ENCODE data around the gene GGA3.

Gene GGA3

GRCh38 chr17:75245011-75245410, 16.4 kb downstream of the GGA3 start:
- no peak for DNase-seq (ENCODE audit: low read depth in 2 of 2)

DNA sequence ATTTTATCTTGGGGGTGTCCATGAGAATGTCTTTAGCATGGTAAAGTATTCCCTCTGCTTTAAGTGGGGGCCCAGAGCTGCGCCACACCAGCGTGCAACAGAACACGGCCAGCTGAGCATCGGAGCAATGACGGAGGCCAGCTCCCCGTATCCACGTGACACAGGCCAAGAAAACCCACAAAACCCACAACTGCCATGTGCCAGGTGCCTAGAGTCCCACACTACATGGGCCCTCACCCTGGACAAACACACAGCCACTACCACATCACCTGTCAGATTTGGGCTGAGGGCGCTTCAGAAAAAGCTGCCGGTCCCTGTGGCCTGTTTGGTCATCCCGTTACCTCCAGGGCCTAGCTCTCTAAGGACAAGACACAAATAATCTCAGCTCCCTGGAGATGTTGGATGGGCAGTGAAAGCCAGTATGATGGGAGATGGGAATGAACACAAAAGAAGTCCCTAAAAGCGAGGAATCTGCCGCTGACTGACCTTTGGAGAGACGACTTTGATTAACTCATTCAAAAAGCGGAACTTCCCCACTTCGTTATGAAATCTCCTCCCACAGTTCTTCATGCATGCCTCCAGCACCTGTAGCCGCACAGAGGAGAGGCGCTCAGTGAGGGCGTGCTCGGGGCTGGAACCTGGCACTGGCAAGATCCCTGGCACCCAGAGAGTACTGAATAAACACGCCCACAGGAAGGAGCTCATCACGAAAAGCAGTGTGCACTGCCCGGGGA, 17.1 kb downstream of the GGA3 start:
- no peak for DNase-seq (ENCODE audit: low read depth in 2 of 2)

DNA sequence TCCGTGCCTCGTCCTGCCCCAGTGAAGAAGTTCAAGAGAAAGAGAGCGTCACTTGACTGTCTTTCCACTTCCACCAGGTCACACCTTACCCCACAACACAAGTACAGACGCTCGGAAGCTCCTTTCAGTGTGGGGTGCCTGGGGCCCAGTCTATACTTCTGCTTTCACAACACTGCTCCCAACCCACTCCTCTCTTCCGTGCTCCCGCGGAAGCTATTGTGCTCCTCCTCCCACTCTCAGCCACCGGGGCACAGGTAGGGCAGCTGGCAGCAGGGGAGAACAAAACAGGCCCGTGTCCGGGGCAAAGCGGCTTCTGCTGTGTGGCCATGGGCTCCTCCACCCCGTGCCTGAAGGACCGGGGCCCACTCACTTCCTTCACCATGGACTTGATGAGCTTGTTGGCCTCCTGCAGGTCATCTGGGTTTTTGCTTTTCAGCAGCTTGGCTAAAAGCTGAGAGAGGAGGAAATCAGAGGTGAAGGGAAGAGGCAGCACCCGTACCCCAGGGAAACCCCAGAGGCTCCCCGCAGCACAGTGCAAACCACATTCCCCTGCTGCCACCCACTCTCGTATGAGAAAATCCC, 18.9 kb downstream of the GGA3 start:
- DNase-seq (ENCODE audit: low read depth in 2 of 2) = no peak

DNA sequence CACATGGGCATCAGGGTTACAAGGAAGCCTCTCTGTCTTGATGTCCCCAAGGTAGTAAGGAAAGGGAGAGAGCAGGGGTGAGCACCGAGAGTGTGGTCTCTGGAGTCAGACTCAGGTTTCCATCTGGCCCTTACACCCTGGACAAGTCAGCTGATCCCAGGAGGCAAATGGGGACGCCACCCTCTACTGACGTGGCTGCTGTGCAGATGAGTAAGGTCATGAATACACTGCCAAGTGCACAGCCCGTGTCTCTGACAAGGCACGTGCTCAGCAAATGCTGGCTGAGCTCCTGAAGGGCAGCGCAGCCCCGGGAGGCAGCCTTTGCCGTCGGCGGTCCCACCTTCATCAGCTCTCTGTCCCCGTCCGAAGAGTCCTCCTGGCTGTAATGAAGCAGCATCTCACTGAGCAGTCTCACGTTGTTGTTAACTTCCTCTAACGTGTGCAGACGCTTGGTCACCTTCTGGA, 19.4 kb downstream of the GGA3 start:
- no peak for DNase-seq (ENCODE audit: low read depth in 2 of 2)

DNA sequence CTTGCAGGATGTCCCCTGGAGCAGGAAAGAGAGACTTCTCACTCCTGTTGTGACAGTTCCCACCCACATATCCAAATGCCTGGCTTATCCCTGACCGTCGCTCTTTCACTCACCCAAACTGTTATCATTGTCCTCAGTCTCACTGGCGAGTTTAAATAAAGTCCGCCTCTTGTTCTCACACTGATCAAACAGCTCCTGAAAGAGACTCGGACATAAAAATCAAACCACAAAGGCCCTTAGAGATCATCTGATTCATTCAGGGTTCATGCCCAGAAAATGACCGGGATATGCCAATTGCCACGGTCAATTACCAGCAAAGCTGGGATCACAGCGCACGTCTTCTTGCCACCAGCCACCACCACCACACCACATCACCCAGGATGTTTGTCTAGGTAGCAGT, 19.9 kb downstream of the GGA3 start:
- no peak for DNase-seq (ENCODE audit: low read depth in 2 of 2)

GRCh38 chr17:75241143-75241430, 20.3 kb downstream of the GGA3 start:
- DNase-seq (ENCODE audit: low read depth in 2 of 2) = no peak

GRCh38 chr17:75240394-75241142, 20.8 kb downstream of the GGA3 start:
- peak in 1 of 2 donors; percentile 14 for DNase-seq (ENCODE audit: low read depth in 2 of 2)

DNA sequence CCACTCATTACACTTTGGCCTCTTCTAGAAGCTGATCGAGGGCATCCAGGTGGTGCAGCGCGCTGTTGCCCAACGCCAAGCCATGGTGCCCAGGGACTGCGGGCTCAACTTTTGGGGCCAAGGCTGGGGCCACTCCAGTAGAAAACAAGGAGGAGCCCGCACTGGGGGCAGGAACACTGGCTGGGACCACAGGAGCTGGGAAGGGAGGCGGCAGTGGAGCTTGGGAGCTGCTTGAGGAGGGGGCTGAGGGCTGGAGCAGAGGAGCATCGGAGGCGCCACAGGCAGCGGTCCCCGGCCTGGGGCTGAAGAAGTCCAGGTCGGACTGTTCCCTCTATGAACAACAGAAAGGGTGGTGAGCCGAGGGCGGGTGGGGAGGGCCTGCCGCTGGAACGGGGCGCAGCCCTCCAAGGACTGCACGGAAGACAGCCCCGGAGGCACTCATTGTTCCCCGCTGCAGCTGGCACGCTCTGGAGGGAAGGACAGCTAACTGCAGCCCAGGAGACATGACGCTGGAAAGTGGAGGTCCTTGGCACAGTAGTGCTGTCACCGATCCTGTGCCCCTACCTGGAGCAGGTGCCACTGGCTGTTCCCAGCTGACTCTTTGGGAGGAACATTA, 21.5 kb downstream of the GGA3 start:
- no peak for DNase-seq (ENCODE audit: low read depth in 2 of 2)

- no peak for DNase-seq (ENCODE audit: low read depth in 2 of 2)
Measured at GRCh38 chr17:75239214-75239613, 22.2 kb downstream of the GGA3 start.

GRCh38 chr17:75238684-75239191, 22.7 kb downstream of the GGA3 start:
- DNase-seq (ENCODE audit: low read depth in 2 of 2) = peak in 1 of 2 donors; percentile 13

DNA sequence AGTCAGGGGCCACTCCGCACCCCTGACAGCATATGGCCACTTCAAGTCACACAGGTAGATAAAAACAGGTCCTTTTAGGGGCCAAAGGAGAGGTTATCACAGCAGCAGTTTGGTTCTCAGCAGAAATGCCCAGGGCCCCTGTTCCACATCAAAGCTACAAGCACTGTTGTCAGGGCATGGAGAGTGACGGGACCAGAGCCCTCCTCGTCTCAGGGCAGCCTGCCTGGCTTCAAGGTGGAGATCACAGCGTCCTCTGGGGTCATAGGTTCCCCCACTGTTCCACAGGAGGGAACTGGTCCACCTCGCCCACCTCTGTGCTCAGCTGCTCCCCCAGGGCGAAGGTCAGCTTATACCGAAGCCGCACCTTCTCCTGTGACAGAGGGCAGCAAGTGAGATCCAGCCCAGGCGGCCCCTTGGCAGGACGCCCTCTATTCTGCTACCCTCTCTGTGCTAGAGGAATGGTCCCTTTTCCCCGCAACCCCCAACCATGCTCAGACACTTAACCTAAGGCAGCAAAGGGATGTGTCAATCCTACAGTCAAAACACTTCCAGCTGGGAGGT, 23.3 kb downstream of the GGA3 start:
- no peak for DNase-seq (ENCODE audit: low read depth in 2 of 2)

- no peak for DNase-seq (ENCODE audit: low read depth in 2 of 2)
Measured at GRCh38 chr17:75237100-75238014, 24.0 kb downstream of the GGA3 start.

DNA sequence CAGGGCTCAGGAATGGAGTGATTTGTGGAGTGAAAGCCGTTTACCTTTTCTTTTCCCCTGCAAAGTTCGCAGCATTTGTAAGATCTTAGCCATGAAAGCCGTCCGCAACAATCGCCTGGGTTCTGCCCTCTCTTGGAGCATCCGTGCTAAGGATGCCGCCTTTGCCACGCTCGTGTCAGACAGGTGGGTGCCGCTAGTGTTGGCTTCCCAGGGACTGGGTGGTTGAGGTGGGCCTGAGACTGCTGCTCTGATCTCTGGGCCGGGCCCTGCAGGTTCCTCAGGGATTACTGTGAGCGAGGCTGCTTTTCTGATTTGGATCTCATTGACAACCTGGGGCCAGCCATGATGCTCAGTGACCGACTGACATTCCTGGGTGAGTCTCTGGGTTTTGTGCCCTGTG, 28.6 kb downstream of the GGA3 start:
- DNase-seq (ENCODE audit: low read depth in 2 of 2) = no peak

GRCh38 chr17:75231741-75232464, 29.5 kb downstream of the GGA3 start:
- DNase-seq (ENCODE audit: low read depth in 2 of 2) = no peak

- no peak for DNase-seq (ENCODE audit: low read depth in 2 of 2)
Measured at GRCh38 chr17:75231071-75231470, 30.3 kb downstream of the GGA3 start.

GRCh38 chr17:75228847-75229246, 32.6 kb downstream of the GGA3 start:
- no peak for DNase-seq (ENCODE audit: low read depth in 2 of 2)

- DNase-seq (ENCODE audit: low read depth in 2 of 2) = no peak
Measured at GRCh38 chr17:75228305-75228704, 33.1 kb downstream of the GGA3 start.

DNA sequence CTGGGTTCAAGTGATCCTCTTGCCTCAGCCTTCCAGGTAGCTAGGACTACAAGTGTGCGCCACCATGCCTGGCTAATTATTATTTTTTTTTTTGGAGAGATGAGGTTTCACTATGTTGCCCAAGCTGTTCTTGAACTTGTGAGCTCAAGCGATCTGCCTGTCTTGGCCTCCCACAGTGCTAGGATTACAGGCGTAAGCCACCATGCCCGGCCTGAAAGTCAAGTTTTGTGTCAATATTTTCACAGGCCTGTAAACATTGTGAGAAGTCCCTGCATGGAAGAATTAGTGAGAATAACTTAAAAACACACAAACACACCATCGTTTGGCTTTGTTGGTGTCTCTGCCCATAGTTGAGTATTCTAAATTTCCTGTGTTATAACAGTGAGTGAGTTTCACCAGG, 33.7 kb downstream of the GGA3 start:
- no peak for DNase-seq (ENCODE audit: low read depth in 2 of 2)

GRCh38 chr17:75225016-75225415, 36.4 kb downstream of the GGA3 start:
- DNase-seq (ENCODE audit: low read depth in 2 of 2) = no peak

DNA sequence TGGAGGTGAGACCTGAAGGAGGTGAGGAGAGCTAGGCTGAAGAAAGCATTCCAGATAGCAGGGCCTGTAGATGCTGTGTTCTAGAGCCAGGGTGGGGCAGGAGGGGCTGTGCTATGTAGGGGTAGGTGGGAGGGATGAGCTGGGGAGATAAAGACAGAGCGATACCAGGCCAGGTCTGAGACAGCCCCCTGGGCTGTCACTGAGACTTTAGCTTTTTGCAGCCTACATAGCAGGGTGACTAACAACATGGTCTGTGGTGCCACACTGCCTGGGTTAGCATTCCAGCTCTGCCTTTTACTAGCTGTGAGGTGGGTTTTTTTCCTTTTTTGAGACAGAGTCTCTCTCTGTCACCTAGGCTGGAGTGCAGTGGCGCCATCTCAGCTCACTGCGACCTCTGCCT, 41.6 kb downstream of the GGA3 start:
- no peak for DNase-seq (ENCODE audit: low read depth in 2 of 2)

All from stimulated activated CD8-positive, alpha-beta memory T cell treated with anti-CD3 and anti-CD28 coated beads, Interleukin-15, amount 100 ng/mL, for 4 hours (primary cell).